Colon (tissue), 2 donors: Measurements from ENCODE around the gene MOB4.
"Not testable (repeated sequence)": the region's sequence is repeated elsewhere in the genome, so short reads cannot be mapped to it uniquely, and the experiment has no call there.

ENCODE experiments used
- FAIRE-seq: peaks from 2 replicates; lab custom pipeline; 2012; peaks lifted over from hg19 to GRCh38; lab: Jason Lieb, UNC
- donor health status: control.
- donor health status: control.

MOB4 gene

DNA sequence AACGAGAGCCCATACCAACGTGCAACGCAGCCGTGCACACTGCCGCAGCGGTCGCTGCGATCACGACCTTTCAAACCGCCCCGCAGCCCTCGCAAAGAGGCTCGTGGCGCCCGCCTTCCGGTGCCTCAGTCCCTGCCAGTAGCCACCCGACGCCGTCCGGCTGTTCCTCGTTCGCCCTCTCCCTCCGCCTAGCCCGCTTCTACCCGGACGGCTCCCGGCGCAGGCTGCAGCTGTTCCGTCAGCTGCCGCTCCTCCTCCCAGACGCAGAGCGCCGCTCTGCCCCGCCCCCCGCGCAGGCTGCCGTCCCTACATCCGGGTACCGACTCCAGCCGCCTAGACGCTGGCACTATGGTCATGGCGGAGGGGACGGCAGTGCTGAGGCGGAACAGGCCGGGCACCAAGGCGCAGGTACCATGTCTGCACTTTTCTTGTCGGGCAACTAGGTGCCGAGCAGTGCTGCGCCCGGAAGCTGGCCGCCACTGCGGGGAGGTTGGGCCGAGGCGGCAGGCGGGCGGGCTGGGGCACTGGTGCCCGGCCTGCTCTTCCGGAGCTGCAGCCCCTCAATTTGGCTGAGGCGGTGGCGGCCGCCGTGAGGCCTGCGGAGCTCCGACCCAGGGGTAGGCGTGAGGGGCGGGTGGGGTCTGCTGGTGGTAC is at the start of gene MOB4:
Gene MOB4, plus strand, starts transcription at position 328 of the 654 bp plus-strand sequence. Its CDS starts 21 bp downstream, at position 349.
- no peak for FAIRE-seq

DNA sequence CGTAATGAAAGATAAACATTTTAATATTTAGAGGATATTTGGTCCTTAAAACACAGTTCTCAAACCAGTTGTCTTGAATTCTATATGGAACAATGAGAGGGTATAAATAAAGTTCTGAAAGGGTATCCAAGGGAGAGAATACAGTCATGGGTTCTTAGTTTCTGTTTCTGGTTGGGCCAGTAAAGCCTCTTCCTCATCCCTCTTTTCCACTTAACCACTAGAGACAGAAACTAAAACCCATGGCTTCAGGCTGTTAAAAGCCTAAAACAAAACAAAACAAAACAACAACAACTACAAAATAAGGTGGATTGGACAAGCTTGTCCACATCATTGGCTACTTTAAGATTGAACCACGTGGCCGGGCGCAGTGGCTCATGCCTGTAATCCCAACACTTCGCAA is 43.7 kb upstream of the MOB4 start:
- no peak for FAIRE-seq

DNA sequence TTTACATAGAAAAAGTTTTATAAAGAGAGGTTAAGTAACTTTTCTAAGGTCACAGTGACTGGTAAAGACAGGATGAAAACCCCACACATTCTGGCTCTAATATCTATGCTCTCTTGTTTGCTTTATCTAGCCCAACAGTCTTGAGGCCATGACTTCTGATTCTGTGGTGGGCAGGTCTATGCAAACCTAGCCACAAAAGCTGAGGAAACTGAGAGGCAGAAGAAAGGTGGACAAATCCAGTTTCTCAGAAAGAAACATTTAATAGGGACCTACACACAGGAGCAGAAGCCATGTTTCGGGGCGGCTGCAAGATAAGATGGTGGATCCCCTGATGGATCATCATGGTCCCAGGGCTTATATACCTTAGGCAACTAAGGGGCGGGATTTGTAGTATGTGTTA is 38.1 kb upstream of the MOB4 start:
- FAIRE-seq = no peak

DNA sequence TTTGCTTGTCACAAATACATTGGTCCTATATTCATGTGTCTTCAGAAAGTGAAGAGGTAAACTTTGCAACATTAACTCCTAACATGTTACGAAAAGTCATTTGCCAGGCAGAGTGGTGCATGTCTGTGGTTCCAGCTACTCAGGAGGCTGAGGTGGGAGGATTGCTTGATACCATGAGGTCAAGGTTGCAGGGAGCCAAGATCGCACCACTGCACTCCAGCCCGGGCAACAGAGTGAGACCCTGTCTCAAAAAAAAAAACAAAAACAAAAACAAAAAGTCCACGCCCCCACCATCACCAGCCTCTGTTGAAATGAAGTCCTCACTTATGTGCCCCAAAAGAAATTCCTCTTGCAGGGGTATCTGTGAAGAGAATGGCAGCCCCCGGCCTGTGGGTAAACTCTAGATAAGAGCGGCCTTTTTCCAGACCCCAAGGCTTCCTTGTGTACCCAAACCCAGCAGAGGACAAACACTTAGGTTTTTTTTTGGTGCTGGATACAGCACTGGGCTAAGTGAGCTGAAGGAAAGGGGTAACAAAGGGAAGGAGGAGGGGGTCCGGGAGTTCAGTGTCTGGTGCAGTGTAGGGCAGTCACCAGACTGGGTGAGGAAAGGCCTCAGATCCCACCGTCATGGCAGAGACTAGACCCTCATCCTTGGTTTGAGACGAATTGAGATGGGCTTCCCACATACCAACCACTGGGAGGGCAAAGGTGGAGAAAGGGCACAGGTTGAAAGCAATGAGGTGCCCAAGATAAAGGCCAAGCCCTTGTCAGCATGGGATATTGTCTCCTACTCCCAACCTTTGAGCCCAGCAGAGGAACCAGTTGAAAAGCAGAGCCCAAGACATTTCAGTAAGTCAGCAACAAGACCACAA is 35.5 kb upstream of the MOB4 start:
- FAIRE-seq = no peak

DNA sequence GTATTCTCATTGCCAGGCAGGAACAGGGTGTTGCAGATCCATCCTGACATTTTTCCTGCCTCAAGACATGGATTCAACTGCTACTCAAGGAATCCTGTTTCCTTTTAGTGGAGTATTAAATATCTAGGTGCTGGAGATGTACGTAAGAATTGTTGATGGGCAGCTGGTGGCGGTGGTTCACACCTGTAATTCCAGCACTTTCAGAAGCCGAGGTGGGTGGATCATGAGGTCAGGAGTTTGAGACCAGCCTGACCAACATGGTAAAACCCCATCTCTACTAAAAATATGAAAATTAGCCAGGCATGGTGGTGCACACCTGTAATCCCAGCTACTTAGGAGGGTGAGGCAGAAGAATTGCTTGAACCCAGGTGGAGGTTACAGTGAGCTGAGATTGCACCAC is 31.6 kb upstream of the MOB4 start:
- not testable (repeated sequence) for FAIRE-seq

DNA sequence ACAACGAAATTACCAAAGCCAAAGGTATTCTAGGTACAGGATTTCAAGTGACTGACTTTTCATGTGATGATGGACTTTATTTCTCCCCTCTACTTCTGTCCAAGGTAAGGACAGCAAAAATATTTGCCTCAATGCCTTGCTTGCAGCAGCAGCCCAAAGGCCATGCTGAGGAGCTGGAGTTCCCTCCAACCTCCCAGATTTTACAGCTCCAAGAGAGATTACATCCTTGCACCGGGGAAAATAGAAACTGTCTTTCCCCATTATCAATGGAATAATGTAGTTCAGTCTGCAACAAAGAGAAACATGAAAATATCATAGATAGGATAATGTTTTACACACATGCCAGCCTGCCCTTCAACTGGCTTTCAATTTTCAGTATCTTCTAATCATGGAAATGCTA is 29.7 kb upstream of the MOB4 start:
- no peak for FAIRE-seq

DNA sequence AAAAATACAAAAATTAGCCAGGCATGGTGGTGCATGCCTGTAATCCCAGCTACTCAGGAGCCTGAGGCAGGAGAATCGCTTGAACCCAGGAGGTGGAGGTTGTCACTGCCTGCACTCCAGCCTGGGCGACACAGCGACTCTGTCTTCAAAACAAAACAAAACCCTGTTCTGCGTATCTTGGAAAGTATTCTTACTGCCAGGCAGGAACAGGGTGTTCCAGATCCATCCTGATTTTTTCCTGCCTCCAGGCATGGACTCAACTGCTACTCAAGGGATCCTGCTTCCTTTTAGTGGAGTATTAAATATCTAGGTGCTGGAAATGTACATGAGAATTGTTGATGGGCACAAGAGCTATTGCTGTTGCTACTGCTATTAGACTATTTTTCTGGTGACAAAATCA is 28.5 kb upstream of the MOB4 start:
- no peak for FAIRE-seq

DNA sequence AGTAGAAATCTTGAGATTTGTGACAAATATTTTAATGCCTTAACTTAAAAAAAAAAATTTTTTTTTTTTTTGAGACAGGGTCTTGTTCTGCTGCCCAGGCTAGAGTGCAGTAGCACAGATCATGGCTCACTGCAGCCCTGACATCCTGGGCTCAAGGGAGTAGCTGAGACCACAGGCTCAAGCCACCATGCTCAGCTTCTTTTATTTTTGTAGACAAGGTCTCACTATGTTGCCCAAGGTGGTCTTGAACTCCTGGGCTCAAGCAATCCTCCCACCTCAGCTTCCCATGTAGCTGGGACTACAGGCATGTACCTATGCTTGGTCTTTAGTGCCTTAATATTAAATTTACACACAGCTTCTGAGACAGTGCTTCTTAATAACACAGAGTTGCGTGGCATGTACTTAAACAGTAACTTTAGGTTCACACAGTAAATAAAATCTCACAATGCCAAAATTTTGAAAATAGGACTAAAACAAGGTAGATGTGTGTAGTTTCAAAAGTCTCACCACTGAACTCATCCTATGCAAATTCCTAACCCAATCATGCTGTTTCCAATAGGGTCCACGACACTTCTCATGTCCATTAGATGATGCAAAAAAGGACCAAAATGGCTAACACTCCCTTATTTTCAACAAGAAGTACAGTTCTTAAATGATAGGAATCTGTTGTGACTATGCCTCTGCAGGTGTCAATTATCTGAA is 20.3 kb upstream of the MOB4 start:
- FAIRE-seq = no peak

DNA sequence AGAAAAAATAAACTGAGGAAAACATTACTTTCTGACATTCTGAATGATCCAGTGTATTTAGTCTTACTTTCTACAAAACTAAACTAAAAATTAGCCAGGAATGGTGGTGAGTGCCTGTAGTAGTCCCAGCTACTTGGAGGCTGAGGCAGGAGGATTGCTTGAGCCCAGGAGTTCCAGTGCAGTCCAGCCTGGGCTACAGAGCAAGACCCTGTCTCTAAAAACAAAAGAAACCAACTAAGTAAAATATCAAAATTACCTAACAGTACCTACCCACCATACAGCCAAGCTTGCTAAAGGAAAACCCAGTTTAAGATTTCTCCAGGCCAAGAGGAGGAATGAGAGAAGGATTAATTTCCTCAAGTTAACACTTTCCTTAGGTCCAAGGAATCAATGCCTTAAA is 19.2 kb upstream of the MOB4 start:
- FAIRE-seq = no peak

DNA sequence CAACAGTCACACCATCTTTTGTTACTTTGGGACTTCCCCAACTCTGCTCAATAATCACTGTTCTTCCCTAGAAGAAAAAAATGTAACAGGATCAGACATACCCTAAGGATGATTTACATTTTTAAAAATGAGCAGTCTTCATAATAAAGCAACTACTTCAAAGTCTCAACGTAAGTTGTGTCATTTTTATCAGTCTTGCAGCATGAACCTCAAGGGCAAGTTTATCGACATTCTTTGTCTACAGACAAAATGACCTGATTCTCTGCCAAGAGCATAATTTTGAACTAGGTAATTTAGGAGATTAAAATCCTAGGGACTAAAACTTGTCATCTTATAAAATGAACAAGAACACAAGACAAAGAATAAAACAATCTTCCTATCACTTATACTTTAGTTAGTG is 18.5 kb upstream of the MOB4 start:
- FAIRE-seq = no peak

DNA sequence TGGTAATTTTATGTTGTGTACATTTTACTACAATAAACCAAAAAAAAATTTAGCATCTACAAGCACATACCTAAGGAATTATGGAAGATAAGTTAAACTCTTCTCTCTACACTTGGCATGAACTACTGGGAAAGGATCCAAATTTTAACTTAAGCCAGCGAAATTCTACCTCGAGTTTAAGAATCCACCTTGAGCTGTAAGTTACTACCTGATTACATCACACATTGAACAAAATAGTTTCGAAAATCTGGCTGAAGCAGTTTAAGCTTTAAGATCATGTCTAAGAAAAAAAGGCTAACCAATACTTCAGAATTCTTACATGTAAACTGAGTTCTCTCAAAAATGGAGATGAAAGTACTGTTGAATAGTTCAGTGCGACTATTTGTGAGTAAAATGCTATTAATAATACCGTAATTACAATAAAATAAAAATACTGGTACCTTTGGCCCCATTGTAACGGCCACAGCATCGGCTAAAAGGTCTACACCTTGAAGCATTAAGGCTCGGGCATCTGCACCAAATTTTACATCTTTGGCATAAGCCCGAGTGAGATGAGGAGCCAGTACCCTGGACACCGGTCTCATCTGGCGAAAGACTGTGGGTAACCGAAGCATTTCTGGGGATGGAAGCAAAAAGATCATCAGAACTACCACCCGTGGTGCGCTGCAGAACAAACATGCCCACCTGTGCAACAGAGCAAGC is 17.5 kb upstream of the MOB4 start:
- FAIRE-seq = no peak

DNA sequence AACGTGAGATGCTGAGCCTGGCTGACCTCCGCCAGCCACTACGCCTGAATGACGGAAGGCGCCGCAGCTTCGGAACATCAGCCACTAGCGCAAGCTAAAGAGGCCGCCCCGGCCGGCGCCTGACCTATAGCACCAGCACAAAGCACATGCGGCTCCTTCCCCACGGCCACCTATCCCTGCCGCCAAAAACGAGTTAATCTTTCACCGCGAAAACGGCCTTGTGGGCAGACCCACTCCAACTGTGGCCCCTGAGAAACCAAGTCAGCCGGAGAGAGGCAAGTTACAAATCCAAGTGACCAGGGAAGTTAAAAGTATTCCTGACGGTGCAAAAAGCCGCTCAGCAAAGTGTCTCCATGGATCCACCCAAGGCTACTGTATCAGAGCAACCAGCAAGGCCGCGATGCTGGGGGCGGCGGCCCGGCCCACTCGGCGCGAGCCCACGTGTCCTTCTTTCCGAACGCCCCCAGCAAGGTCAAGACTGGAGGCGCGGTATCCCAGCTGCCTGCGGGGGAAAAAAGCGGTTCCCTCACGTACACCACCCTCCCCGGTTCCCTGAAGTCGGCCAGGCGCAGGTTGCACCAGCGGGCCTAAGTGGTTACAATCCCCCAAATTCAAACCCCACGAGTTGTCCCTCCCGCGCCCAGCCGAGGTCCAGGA is 16.8 kb upstream of the MOB4 start:
- no peak for FAIRE-seq

DNA sequence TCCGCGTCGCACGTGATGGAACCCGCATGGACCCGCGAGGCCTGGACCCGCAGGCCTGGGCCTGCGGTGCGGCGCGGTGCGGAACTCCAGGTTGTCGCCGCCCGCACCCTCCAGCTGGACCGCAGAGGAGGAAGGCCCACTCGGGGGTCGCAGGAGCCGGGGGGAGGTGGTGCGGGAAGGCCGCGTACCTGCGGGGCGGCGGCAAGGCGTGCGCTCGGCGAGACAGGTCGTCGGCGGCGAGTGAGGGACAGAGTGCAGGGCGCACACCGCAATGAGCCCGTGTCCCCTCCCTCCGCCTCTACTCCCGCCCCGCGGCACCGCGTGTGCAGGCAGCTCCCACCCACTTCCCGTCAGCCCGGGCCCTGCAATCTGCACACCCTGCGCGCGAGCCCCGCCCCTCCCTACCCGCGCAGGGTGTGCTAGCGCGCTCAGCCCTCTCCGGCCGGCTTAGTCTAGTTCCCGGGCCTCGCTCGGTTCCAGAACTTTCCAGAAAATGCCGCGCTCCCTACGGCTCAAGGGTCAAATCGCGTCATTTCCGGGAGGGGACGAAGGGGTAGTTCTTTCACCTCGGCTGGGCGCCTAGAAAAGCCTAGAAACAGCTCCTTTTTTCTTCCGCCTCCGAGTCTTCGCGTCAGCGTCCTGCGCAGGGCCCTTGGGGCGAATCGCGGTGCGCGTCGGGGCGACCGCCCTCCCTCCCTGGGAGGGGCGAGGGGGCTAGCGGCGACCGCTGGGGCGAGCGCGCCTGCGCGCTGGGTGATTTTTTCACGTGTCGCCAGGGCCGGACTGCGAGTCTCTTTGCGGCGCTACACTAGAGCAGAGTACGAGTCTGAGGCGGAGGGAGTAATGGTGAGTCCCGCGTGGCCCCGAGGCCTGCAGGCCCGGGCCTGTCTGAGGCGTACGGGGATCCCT is 16.0 kb upstream of the MOB4 start, which contains the start of the genes HSPD1 and HSPE1:
Gene HSPD1, minus strand, starts transcription at position 247 of the 909 bp plus-strand sequence. CDS start 992 bp downstream, outside the sequence.
Gene HSPE1, plus strand, starts transcription at position 786 of the 909 bp plus-strand sequence. Its CDS starts 58 bp downstream, at position 844.
- FAIRE-seq = no peak

DNA sequence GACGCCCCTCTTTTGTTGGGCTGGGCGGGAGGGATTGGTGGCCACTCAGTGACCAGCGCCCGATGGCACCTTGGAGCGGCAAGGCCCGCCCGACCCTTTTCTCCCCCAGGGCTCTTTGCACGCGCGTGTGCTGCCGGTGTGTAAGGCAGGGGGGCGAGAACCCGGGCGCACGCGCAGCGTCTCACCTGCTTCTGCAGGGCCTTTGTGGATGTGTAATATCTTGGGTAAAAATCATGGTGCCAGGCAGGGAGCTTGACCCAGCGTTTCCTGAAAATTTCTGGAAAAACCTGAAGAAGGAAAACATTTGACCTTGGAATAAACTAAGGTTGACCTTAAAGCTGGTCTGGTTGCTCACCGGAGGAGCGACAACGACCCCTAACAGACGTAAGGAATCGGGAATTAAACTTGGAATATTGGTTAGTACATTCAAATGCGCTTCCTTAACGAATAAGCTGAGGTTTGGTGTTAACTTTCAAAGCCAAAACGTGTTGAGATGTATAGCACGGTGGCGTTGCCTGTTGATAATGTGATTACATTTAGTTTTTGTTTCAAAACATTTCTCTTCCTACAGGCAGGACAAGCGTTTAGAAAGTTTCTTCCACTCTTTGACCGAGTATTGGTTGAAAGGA is 15.2 kb upstream of the MOB4 start:
- FAIRE-seq = no peak

DNA sequence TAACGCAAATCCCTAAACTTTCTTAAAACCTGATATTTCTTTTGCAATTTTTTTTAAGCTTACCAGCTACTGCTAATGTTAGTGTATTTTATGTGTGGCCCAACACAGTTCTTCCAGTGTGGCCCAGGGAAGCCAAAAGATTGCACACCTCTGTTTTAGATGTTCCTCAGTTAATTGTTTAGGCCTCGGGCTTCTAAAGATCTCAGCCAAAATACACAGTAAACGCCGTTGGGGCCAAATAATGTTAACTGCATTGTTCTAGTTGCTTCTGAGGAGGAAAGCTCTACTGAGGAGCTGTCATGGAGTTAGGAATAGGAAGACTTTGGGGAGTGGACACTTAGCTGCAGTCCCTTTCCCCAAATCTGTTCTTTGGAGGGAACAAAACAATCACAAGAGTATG is 13.7 kb upstream of the MOB4 start:
- no peak for FAIRE-seq

DNA sequence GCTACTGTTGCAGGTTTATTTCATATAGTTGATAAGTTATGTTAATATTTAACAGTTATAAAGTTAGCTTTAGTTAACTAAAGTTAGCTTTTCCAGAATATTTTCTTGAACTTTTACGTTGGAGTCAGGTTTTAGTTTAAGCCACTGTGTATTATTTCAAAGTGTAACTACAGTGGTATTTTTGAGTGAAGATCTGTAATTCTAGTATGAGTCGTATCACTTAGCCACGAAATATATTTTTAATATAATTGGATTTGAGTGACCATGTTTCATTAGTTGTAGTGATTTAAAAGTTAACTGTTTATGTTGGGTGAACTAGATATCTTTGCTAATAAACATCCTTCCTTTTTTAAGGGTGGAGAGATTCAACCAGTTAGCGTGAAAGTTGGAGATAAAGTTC is 13.2 kb upstream of the MOB4 start:
- no peak for FAIRE-seq

DNA sequence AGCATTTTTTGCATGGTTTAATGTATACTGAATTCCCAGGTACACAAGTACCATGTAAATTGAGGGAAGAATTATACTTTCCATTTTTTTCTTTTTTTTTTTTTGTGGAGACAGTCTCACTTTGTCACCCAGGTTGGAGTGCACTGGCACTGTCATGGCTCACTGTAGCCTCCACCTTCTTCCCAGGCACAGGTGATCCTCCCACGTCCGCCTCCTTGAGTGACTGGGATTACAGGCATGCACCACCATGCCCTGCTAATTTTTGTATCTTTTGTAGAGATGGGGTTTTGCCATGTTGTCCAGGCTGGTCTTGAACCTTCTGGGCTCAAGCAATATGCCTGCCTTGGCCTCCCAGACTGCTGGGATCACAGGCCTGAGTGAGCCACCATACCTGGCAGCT is 11.9 kb upstream of the MOB4 start:
- FAIRE-seq = no peak

DNA sequence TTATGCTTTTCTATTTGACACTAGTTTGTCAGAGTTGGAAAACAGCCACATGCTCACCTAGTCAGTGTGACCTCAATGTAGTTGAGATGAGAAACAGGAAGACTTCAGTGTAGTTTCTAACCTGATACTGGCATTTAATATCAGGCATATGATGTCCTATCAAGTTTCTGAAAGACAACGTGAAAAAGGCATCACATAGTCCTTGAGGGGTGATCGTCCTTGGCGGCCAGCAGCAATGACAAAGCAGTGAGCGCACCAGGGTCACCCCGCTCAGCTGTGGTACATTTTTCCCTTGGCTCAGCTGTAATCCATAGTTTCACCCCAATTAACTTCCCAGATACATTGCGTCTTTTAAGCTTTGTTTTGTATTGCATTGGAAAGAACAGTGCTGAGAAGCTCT is 11.4 kb upstream of the MOB4 start:
- no peak for FAIRE-seq

DNA sequence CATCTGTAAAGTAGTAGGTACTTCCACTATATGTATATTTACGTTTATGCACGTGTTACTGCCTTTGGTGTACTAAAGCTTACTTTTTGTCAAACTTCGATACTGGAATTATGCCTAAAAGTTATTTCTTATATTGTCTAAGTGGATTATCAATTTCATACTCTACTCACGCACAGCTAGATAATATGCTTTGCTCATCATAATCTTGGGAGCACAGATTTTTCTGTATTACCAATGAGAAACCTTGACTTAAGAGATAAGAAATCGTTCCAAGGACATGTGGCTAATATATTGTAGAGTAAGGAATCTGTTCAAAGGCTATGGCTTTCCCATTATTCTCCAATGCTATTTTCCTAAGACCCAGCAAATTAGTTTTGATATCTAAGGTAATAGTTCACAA is 9.2 kb upstream of the MOB4 start:
- FAIRE-seq = no peak

DNA sequence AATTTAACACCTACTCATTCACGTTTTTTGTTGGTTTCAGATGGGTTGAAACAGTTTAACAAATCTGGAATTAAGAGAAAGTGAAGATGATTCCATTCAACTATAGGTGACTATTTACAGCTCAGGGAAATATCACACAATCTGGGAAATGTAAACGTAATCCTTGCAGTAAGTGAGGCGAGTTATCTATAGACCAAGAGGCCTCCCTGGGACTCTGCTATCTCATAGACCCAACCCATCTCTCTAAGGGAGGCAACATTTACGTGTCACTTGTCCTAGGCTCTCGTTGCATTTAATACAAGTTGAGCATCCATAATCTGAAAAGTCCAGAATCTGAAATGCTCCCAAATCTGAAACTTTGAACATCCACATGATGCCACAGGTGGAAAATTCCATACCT is 2.0 kb upstream of the MOB4 start:
- FAIRE-seq = no peak
